ENCODE data around the gene ZNF500. TPM values are rescaled to one million over a fixed set of nuclear protein-coding genes. Genes with fewer than 3 reads are reported as not detected.

ZNF500 gene
- total and polyA plus RNA-seq, 10 of the 15 experiments (the other 5 are each of a cell fraction or from before 2014, with no cell fraction given) = 0.99 to 13.1 (median 5.5) TPM

- Histone ChIP-seq H3K4me2 (ENCODE audit: control insufficient read depth, insufficient read depth) (no peak overlapping the region), H3K27me3 (replicated peaks in 1 of 2; ENCODE audit: control insufficient read depth in 2 of 2, insufficient read depth in 2 of 2, low read length in 1 of 2) (no peaks in the 10 kb centered on the region), H3K4me1 (ENCODE audit: control insufficient read depth, insufficient read depth, low read length) (peaks cover 7% of the 10 kb centered on the region; the same call in 1 of the 2 replicates), H2AFZ (ENCODE audit: control insufficient read depth, low read depth, low read length) (no peak overlapping the region), H3K27ac (ENCODE audit: control insufficient read depth, insufficient read depth) (no peak overlapping the region), H4K20me1 (ENCODE audit: control insufficient read depth, insufficient read depth) (no peaks in the 10 kb centered on the region), H3K36me3 (ENCODE audit: control insufficient read depth in 2 of 2, insufficient read depth in 2 of 2, low read length in 1 of 2) (peaks cover 0 to 4% of the 10 kb centered on the region in 2 experiments; a peak in 3 of 4 replicates), H3K9ac (ENCODE audit: control insufficient read depth, insufficient read depth, low read length) (no peak overlapping the region), H3K9me3 (replicated peaks; ENCODE audit: control insufficient read depth, insufficient read depth, low read length) (no peaks in the 10 kb centered on the region), H3K4me3 (no peak overlapping the region), H3K79me2 (ENCODE audit: control insufficient read depth, insufficient read depth, low read length) (no peaks in the 10 kb centered on the region)
- ChIA-PET RAD21 (ENCODE audit: unreplicated experiment) (no interaction called here), CTCF (no interaction called here), SMC1A (ENCODE audit: uncharacterized antibody, unreplicated experiment) (no interaction called here), POLR2A (interaction anchor here (0.6 kb wide), 1 partner anchor 85 kb away, joined by 3 read pairs; no protein-coding TSS in a partner anchor)
- FAIRE-seq (no peak), DNase-seq (ENCODE audit: low read depth, low spot score) (no peak), ATAC-seq (no peak)
- TF ChIP-seq SUPT20H (IDR thresholded peaks at IDR 0.05; ENCODE audit: borderline replicate concordance, control insufficient read depth, low read depth, low read length) (no peak), RB1 (IDR thresholded peaks at IDR 0.05; ENCODE audit: borderline replicate concordance) (no peak), MLLT1 (IDR thresholded peaks at IDR 0.05) (no peak), SMARCA5 (IDR thresholded peaks at IDR 0.05) (no peak), DPF2 (IDR thresholded peaks at IDR 0.05) (no peak), RAD51 (IDR thresholded peaks at IDR 0.05) (no peak), NRF1 (conservative IDR thresholded peaks at IDR 0.05; ENCODE audit: low read depth, low read length) (no peak), RUNX3 (IDR thresholded peaks at IDR 0.05; ENCODE audit: low read length) (no peak), TBL1XR1 (IDR thresholded peaks at IDR 0.05; ENCODE audit: low read depth, low read length) (no peak)
- WGBS (ENCODE audit: insufficient coverage, insufficient replicate concordance, low lambda C conversion rate, missing lambda C conversion rate) = 97% methylated on average over 2 of the region's 2 CpGs
- BruUV-seq (replicated peaks) = no TSS peak
- in situ Hi-C loops (cut with MboI) (no loop called here), intact Hi-C loops (cut with micrococcal nuclease; ENCODE audit: unreplicated experiment) (no loop called here)
Observed at GRCh38 chr16:4714996-4715395, 52.0 kb downstream of the ZNF500 start.
